Activated CD8-positive, alpha-beta memory T cell treated with anti-CD3 and anti-CD28 coated beads for 48 hours (primary cell): ENCODE results near the gene CERS1.

ENCODE experiments used
- DNase-seq, 3 experiments: peaks; one replicate each; pipeline ENCODE4 v3.0.0-alpha.2; 2020; ENCODE audit warnings: low read depth in 2 of 3, low spot score in 2 of 3

The CERS1 gene

DNA sequence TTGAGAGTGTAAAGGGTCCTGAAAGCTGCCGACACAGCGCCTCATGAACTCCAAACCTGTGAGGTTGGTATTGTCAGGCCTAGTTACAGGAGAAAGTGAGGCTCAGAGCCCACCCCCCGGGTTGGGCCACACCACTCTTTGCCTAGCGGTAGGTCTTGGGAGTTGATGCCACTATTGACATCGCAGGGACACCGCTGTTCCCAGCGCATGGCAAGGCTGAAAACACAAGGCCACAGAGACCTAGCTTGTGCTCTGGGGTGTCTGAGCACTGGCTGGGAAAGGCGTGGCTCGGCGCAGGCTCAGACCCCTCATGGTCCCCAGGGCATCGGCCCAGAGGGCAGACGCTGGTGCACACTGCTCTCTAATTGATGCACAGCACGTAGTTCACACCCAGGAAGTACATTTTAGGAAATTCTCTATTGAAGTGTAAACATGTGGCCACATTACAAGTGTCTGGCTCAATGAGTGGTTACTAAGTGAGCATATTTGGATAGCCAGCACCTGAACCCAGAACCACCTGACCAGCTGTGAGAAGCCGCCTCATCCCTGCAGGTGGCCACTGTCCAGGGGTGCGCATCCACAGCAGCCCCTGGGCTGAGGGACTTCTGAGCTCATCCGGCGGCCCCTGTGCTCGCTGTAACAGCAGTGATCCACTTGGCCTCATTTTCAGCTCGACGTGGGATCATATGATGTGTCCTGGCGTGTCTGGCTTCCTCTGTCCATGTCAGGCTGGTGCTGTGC, 36.9 kb downstream of the CERS1 start:
- DNase-seq = no peak

DNA sequence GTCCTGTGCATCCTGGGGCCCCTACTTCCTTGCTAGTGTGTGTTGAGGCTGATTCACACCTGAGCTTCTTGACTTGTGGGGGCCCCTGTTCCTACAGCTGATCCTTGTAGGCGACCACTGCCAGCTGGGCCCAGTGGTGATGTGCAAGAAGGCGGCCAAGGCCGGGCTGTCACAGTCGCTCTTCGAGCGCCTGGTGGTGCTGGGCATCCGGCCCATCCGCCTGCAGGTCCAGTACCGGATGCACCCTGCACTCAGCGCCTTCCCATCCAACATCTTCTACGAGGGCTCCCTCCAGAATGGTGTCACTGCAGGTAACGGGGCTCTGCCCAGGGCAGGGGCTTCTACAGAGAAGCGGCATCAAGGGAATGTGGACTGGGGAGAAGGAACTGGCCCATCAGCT, 38.7 kb downstream of the CERS1 start:
- no peak for DNase-seq

DNA sequence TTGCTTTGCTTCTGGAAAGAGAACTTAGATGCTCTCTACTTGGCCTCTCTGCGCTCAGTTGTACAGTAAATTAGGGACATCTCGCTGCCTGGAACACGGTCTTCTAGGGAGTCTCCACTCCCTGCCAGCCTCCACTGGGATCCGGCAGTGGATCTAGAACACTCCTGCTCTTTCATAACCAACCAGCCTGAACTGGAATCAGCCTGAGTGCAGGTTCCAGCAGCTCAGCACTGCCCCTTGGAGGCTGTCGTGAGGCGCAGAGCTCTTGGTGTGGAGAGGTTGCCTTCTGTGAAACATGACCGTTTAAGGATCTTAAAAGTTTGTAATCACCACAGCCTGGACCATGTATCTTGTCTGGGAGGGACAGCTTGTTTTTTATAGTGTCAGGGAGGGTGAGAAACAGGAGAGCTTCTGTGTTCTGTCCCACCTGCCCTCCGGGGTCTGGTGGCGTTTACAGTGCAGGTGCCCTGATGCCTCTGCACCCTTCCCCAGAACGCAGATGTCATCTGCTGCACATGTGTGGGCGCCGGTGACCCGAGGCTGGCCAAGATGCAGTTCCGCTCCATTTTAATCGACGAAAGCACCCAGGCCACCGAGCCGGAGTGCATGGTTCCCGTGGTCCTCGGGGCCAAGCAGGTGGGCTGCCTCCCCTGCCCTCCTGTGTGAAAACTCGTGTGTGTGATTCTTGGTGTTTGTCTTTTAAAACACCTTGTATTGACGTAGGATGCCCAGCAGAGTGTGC, 39.4 kb downstream of the CERS1 start:
- no peak for DNase-seq

DNA sequence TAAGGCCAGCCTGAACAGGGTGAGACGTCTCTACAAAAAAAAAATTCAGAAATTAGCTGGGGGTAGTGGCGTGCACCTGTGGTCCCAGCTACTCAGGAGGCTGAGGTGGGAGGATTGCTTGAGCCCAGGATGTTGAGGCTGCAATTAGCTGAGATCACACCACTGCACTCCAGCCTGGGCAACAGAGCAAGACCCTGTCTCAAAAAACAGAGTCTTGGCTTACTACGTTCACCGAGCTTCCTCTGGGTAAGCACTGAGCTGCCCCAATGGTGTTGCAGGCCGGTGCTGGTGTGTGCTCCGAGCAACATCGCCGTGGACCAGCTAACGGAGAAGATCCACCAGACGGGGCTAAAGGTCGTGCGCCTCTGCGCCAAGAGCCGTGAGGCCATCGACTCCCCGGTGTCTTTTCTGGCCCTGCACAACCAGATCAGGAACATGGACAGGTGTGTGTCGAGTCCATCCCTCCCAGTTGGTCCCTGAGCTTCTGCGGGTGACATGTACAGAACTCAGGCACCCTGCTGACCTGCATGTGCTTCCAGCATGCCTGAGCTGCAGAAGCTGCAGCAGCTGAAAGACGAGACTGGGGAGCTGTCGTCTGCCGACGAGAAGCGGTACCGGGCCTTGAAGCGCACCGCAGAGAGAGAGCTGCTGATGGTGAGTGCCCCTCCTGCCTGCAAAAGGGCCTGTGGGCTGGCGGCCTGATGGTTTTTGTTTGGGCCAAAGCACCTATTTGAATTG, 40.1 kb downstream of the CERS1 start:
- DNase-seq = no peak

DNA sequence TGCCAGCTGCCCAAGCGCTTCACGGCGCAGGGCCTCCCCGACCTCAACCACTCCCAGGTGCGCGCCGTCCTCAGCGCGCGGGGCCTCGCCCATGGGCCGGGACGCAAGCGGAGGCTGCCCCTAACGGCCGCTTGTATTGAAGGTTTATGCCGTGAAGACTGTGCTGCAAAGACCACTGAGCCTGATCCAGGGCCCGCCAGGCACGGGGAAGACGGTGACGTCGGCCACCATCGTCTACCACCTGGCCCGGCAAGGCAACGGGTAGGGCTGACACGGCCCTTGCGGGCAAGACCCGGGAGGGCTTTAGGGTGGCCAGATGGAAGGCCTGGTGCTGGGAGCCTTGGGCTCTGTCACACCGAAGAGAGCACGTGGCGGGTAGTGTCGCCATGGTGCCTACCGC, 41.0 kb downstream of the CERS1 start:
- no peak for DNase-seq

DNA sequence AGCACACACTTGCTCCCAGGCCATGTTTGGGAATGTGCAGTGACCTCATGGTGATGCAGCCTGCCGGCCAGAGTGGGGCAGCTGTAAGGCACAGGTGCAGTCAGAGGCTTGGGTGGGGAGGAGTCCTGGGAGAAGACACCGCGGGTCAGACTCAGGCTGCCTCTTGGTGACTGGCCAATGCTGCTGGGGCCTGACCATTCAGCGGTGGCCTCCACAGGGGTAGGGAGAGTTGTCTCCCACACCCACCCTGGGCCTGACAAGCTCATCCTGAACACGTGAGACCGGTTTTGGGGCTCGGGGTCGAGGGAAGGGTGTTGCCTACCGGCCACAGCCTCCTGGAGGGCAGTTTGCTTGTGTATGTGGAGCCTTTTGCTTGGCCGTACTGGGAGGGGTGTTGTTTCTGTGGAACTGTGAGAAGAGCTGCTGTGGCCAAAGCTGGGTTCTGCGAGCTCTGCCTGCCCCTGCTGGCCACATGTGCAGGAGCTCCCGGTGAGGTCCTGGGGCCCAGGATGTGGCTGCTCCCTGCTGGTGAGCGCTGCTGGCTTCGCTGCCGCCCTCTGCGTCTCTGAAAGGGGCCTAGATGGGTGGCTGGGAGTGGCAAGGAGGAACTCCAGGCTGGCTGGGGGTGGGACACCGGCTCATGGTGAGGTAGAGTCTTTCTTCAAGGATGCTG, 42.1 kb downstream of the CERS1 start:
- DNase-seq = no peak

DNA sequence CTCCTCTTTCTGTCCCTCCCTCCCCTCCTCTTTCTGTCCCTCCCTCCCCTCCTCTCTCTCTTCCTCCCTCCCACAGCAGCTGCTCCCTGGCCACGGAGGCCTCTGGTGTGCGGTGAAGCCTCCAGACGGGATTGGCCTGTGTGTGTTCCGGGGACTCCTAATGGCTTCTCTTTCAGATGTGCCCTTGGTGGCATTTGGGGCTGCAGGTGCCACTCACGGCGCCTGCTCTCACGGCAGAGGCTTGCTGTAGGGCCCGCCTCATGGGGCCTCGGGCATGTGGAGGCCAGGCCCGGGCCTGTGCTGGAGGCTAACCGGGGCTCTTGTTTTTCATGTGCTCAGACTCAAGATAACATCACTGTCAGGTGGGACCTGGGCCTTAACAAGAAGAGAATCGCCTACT, 43.3 kb downstream of the CERS1 start:
- DNase-seq = no peak

DNA sequence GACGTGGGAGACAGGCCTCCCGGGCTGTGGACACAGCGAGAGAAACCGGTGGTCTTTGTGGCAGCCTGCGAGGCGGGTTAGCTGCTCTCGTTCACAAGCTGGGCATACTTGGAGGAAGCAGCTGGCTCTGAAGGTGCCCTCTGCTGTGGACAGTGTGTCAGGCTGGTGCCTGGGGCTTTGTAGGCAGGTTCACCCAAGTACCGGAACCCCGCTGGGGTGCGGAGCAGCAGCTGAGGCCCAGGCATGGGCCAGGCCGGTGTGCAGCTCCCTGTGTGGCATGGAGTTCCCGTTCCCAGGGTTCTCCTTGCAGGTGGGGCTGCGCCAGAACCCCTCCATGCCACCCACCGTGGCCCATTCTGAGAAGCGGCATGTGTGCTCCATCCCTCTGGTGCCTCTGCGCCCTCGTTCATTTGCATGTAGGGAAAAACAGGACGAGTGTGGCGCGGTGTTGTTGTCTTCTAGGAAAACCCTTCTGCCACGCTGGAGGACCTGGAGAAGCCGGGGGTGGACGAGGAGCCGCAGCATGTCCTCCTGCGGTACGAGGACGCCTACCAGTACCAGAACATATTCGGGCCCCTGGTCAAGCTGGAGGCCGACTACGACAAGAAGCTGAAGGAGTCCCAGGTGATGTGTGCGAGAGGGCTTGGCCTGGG, 44.2 kb downstream of the CERS1 start:
- DNase-seq = no peak

DNA sequence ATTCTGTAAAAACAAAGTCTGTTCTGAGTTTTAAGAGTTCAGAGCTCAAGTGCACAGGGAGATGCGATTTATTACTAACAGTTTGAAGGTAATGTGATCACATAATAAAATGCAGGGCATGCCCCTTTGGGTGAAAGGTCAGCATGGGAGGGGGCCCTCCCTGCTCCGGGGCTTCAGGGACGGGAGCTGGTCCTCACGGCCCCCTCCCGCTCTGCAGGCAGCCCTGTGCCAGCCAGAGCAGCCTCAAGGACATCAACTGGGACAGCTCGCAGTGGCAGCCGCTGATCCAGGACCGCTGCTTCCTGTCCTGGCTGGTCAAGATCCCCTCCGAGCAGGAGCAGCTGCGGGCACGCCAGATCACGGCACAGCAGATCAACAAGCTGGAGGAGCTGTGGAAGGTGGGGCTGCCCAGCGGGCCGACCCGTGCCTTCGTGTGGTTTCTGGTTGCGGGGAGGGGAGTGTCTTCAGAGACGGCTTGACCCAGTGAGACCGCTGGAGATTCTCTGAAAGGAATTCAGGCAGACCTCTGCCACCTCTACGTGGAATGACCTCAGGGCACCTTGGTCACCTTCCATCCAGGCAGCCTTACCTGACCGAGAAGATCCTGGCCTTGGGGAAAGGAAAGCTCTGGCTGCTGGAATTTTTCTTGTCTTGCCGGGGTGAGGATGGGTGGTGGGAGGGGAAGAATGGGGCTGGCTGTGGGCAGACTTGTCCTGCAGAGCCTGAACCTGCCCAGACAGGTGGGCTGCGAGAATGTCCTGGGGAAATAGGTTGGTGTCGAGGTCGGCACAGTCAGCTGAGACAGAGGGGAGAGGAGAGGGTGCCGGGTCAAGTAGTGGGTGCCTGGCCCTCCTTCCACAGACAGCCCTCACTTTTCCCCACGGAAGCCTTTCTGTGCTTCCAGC, 45.2 kb downstream of the CERS1 start:
- DNase-seq = no peak

DNA sequence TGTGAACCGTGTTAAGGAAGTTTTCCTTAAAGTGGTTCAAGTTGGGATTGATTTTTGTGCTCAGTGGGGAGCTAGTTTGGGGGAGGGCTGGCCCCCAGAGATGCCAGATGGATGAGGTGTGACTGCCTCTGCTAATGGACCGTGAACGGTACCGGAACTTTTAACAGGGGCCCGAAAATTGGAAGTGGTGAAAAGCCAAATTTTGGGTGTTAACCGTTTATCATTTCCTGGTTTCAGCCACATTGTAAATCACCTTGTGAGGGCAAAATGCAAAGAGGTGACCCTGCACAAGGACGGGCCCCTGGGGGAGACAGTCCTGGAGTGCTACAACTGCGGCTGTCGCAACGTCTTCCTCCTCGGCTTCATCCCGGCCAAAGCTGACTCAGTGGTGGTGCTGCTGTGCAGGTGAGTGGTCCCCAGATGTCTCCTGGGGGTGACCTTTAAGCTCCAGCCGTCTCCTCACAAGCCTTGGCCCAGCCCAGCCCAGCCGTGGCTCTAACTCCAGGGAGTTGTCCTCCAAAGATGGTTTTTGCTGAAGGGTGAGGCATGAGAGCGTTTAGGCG, 46.0 kb downstream of the CERS1 start:
- no peak for DNase-seq

DNA sequence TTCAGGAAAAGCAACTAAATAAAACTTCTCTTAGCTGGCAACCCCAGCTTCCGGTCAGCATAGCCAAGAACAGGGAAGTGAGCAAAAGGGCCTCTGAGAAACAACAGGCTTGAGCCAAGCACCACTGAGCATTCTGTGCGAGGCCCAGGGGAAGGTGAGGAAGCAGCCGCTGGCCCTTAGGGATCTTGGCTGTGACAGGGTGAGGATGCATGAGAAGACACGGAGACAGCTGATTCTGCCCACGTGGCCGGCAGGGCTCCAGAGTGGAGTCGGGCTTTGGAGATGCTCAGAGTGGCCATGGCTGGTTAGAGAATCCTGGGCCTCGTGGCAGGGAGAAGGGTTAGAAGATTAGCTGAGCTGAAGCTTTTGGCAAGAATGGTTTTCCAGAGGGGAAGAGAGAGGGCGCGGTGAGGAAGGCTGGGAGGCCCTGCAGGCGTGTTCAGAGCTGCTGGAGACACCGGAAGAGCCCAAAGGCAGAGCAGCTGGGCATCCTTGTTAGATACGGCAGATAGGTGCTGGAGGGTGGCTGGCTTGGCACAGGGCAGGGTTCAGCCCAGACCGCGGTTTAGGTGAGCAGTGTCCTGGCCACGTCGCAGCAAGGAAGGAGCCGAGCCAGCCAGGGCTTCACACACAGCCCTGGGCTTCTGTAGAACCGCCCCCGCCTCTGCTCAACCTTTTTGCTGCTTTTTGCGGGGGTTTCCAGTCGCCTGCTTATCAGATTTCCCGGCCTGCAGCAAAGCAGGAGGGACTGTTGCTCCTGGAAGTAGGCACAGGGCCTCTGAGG, 46.9 kb downstream of the CERS1 start:
- no peak for DNase-seq

DNA sequence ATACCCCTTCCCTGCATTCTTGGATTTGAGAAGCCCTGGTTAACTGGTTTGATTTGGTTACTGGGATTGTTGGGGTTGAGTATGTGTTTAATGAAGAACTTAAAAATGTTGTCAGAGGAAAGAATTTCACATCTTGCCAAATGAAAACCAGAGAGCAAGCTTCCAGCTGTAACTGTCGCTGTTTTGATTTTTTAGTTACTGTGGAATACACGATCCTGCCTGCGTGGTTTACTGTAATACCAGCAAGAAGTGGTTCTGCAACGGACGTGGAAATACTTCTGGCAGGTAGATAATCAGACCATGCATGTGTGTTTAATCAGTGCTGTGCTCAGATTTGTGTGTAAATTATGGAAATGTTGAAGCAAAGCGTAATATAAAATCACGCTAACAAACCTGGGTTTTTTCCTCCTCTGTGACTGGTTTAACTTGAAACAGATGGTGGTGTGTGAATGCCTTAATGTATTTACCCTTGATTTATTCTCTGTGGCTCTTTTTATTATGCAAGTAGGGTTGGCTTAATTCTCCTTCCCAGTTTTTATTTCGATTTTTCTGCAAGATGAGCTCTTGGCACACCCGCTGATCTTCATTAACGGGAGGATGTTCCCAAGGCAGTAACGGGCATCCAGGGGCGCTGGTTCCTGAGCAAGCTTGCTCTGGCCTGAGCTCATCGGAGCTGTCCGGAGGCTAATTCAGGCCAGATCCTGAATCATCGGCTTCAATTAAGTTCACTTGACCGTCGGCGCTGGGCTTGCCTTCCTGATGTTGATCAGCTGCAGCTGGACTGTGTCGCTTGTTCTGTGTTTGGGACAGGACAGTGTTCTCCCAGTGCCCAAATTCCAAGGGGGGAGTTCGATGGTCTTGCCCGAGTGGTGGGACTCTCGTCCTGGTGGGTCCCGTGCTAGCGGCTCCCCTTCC, 48.2 kb downstream of the CERS1 start:
- DNase-seq = no peak

DNA sequence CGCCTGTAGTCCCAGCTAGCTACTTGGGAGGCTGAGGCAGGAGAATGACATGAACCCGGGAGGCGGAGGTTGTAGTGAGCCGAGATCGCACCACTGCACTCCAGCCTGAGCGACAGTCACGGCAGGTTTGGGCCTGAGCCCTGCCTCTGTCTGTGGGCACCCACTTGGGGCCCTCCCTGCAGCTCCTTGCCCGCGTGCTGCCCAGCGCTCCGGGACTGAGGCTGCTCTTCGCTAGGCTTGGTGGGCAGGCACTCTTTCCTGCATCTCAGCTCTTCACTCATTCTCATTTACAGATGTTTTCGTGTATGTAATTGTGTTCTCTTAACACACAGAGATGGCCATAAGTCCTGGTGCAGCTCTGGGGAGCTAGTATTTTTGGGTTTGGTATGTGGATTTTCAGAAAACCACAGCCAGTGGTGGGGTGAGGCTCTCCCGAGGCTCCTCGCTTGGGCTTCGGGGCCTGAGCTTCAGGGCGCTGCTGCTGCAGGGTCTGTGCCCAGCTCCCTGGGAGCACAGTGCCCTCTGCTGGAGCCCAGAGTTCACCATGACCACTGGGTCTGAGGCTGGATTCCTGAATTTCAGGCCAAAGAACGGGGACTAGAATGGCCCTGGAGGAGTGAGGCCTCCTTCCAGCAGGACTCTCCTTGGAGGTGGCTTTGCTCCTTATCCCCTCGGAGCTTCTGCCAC, 49.0 kb downstream of the CERS1 start:
- no peak for DNase-seq

DNA sequence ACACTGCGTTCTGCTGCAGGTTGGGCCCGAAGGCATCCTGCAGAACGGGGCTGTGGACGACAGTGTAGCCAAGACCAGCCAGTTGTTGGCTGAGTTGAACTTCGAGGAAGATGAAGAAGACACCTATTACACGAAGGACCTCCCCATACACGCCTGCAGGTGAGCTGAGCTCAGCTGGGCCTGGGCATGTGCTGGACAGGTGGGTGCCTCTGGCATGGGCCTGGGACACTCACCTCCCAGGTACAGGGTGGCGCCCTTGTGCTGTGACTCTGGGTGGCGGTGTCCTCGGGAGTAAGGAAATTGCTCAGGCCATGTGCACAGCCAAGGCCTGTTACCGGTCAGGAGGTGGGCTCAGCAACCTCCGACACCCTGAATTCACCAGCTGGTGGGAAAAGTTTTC, 50.0 kb downstream of the CERS1 start:
- no peak for DNase-seq

DNA sequence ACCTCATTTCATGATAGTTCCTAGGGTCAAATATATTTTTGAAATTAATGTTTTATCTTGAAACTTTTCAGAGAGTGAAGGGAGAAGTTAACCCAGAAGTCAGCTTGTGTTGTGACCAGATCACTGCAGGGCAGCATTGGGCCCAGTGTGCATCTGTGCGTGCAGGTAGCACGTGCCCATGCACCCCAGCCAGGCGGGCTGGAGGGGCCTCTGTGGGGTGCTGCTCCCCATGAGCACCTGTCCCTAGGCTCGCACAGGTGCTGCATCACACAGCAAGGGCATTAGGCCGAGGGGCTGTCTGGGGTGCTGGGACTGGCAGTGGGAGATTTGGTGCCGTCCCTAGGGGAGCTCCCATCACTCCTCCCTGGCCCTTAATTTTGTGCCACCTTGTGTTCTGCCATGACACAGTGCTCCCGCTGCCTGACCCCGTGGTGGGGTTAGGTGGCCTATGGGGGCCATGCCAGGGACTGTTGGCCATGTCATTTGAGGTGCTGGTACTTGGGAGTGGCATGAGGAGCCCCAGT, 51.1 kb downstream of the CERS1 start:
- DNase-seq = no peak

DNA sequence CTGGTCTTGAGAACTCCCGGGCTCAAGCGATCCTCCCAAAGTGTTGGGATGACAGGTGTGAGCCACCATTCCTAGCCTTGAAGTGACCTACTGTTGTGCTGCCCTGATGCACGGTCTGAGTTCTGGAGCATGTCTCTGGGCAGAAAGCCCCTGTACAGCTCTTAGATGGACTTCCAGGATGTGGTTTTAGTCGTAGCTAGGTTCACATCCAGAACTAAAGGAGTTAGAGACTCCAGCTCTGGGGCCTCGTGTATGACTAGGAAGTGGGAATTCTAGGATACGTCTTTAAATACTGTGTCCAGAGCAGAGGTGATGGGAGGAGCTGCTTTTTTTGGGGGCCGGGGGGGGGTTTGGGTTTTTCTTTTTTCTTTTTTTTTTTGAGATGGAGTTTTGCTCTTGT, 52.0 kb downstream of the CERS1 start:
- DNase-seq = no peak

DNA sequence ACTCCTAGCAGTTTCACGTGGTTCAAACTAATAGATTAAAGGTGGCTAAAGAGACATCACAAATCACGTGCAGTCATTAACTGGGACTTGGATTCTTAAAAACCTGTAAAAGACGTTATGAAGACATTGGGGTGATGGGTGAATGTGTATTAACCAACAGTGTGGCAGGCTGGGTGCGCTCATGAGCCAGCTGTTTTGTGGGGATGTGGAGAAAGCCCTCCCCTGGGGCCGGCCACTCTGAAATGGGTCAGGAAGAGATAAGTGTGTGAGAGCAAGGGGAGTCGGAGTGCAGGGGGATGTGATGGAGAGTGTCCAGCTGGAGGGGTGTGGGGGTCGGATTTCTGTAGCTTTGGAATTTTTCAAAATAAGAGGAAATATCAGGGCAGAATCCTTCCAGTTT, 53.8 kb downstream of the CERS1 start:
- no peak for DNase-seq
